ENCODE results near the gene KLHL12.

The KLHL12 gene

DNA sequence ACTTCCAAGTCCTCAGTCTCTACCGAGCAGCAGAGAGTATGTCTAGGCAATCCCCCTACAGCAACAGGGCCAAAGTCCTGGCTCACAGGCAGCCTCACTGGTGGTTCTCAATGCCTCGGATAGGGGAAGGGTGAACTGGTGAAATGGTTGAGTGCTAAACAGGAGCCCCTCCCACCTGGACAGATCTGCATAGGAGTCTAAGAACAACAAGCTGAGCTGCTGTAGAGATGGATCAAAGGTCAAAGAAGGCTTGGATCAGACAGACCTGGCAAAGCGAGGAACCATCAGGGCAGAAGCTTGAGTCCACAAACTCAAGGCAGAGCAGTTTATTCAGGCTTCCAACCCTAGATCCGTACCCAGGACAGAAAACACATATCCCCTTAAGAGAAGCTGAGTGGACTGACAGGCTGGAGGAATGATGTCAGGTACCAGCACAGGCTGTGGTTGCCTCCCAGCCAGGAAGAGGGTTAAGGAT, 69.9 kb downstream of the KLHL12 start:
- no peak overlapping the region for H3K4me3 ChIP-seq (ENCODE audit: low read depth, low read length)
- DNase-seq (ENCODE audit: low read depth), result no peak
- TF ChIP-seq CTCF (IDR thresholded peaks at IDR 0.05; ENCODE audit: low read depth, low read length, missing control alignments), result no peak

DNA sequence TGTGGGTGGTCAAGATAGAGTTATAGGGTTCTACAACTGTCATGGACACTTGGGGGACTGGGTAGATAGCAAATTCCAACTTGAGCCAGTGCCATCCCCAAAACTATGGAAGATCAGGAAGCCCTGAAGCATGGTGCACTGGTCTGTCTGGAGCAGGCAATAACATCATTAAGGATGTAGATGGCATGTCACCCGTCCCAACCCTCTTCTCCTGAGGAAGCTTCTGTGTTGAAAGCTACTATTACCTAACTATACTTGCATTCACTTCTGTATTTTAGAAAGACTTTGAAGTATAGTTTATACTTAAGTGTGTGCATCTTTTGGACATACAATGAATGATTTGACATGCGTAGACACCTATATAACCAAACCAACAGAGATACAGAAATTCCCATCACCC, 71.0 kb downstream of the KLHL12 start:
- no peak for DNase-seq (ENCODE audit: low read depth)
- no peak overlapping the region for H3K4me3 ChIP-seq (ENCODE audit: low read depth, low read length)
- no peak for TF ChIP-seq CTCF (IDR thresholded peaks at IDR 0.05; ENCODE audit: low read depth, low read length, missing control alignments)

GRCh38 chr1:202854787-202855186, 72.2 kb downstream of the KLHL12 start:
- H3K4me3 ChIP-seq (ENCODE audit: low read depth, low read length), result no peak overlapping the region
- no peak for TF ChIP-seq CTCF (IDR thresholded peaks at IDR 0.05; ENCODE audit: low read depth, low read length, missing control alignments)
- no peak for DNase-seq (ENCODE audit: low read depth)

DNA sequence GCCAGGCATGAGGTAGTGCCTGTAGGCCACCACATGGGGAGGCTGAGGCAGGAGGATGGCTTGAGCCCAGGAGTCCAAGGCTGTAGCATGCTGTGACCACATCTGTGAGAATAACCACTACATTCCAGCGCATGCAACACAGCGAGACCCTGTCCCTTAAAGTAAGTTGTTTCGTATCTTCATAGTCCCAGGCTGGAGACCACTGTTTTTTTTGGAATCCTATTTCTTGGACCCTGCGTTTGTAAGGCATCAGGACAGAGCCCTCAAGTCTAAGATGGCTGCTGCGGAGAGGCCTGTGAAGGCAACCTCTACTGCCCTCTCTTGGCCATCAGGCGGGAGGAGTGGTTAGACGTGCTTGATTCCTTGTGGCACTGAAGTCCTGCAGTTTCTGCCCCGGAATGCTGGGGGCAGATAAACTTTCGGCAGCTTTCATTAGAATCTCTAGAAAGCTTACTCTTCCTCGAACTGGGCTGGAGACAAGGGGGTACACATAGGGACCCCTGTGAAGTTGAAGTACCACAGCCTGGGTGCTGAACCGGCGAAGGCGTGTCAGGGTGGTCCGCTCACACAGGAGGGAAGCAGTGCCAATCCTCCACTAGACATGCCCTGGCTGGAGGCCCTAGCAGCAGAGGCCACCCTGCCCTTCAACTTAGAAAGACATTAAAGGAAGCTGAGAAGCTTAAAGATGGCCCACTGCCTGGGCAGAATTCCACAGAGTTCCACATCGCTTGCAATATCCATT, 74.7 kb downstream of the KLHL12 start:
- peak; percentile 26 for DNase-seq (ENCODE audit: low read depth)
- no peak overlapping the region for H3K4me3 ChIP-seq (ENCODE audit: low read depth, low read length)
- peak; percentile 75 for TF ChIP-seq CTCF (IDR thresholded peaks at IDR 0.05; ENCODE audit: low read depth, low read length, missing control alignments)

- no peak for TF ChIP-seq CTCF (IDR thresholded peaks at IDR 0.05; ENCODE audit: low read depth, low read length, missing control alignments)
- no peak overlapping the region for H3K4me3 ChIP-seq (ENCODE audit: low read depth, low read length)
- no peak for DNase-seq (ENCODE audit: low read depth)
Measured at GRCh38 chr1:202850593-202851362, 76.3 kb downstream of the KLHL12 start.

- TF ChIP-seq CTCF (IDR thresholded peaks at IDR 0.05; ENCODE audit: low read depth, low read length, missing control alignments), result no peak
- DNase-seq (ENCODE audit: low read depth), result peak; percentile 37
Measured at GRCh38 chr1:202848191-202848542, 78.9 kb downstream of the KLHL12 start.

More at GRCh38 chr1:202848191-202848542, 78.9 kb downstream of the KLHL12 start:
- H3K4me3 ChIP-seq (ENCODE audit: low read depth, low read length), result no peak overlapping the region

All from GM12864 (cell line).